GM18861 (cell line): ENCODE results near the gene CLDN20.
"Not testable (repeated sequence)": the region's sequence is repeated elsewhere in the genome, so short reads cannot be mapped to it uniquely, and the experiment has no call there.

Experiments
- ATAC-seq: cut with Tn5 transposase; IDR thresholded peaks from one replicate; pipeline ENCODE4 v1.9.1; 2021; ENCODE audit not compliant: unreplicated experiment

The CLDN20 gene

DNA sequence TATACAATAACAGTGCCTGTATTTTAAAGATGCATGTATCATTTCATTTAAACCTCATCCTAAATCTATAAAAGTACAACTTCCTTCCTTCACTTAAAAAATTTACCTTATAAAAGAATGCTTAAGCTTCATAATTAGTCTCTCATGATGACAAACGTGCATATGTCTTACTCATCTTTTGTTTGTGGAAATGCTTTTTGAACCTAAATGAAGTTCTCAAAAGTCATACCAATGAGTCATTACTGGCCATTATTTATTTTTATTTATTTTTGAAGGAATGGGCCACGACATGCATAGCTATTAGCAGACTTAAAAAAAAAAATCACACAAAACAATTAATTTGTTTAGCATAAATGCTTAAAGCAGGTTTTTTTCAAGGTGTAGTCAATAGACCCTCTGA lies 46.8 kb downstream of the CLDN20 start:
- no peak for ATAC-seq

DNA sequence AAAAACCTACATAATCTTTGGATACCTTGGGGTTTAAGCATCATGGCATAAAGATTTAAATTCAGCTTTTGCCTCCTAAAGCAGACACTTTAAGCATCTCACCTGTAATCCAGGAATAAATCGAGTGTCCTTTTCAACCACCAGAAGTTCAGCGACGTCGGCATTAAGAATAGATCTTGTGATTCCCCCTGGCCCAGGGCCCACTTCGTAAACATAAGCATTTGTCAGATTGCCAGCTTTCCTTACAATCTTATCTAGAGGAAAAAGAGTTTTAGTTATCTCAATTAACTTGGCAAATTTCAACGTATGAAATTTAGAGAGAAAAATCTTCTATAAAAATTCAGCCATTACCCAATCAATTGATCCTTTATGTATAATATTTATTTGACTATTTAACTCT lies 47.3 kb downstream of the CLDN20 start:
- ATAC-seq, result no peak

DNA sequence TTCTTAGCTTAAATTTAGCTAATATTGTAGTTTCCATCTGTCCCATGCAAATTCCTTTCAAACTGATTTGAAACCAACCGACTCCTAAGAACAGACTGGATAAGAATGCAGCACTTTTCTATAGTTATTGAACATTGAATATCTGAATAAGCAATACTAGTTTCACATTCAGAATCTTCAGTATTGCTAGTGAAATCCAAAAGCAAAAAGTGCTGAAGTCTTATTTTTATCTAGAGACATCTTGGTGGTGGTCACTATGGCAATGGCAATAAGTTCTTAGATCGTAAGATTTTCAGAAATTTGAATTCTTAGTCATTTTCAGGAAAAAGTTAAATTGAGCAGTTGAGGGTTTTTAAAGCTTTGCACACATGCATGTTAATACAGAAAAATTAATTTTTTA lies 47.8 kb downstream of the CLDN20 start:
- ATAC-seq, result no peak

DNA sequence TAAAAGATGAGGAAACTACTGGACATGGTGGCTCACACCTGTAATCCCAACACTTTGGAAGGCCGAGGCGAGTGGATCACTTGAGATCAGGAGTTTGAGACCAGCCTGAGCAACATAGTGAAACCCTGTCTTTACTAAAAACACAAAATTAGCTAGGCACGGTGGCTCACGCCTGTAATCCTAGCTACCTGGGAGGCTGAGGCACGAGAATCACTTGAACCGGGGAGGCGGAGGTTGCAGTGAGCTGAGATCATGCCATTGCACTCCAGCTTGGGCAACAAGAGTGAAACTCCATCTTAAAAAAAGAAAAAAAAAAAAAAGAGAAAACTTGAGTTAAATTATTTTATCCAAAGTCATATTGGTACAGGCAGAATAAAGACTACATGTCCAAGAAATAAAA lies 49.1 kb downstream of the CLDN20 start:
- not testable (repeated sequence) for ATAC-seq

DNA sequence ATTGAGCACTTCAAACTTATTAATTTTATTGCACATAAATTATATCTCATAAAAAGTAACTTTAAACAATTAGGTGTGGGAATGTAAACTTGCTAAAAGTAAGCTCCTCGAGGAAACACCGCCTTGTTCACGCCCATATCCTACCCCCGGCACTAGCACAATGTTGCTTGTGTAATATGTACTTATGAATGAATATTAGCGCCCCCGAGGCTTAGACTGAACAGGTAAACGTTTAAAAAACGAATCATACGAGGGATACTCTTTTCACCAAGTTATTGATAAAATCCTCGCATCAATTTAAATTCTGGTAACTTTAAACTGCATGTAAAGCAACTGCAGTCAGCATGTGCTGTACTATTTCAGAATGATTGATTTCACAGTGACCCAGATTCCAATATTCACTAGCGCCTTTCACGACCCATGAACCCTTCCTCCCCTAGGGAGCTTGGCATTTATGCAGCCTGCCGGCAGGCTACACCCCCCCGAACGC lies 49.8 kb downstream of the CLDN20 start:
- ATAC-seq, result peak; percentile 0

DNA sequence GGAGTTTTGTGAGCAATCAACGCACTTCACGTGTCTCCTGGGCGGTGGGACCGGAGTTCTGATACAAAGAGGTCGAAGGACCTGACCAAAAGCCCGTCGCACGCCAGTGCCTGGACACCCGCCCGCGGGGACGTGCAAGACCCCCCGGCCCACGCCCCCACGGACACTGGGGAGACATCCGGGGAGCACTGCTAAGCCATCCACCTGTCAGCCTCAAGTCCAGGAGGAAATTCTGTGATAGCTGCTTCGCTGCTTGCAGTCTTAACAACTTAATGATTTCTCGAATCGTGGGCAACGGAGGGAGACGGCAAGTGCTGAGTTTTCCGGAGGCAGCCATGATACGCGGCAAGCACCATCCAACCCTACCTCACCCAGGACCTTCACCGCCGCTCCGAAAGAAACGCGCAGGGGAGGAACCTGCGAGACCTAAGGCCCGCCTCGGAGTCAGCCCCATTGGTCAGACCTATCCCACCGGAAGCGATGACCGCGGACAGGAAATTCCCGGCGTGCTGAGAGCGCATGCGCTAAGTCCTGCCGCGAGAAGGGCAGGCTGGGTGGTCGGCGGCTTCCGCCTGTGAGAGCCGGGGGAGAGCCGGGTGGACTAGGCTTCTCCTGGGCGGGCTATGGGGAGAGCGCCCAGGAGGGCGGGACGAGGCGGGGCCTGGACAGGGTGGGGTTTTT lies 50.4 kb downstream of the CLDN20 start, which contains the start of gene TFB1M:
TFB1M (minus strand) TSS at position 393 of the 681 bp plus-strand sequence; CDS start at position 337, 56 bp downstream.
- ATAC-seq, result peak; percentile 89

DNA sequence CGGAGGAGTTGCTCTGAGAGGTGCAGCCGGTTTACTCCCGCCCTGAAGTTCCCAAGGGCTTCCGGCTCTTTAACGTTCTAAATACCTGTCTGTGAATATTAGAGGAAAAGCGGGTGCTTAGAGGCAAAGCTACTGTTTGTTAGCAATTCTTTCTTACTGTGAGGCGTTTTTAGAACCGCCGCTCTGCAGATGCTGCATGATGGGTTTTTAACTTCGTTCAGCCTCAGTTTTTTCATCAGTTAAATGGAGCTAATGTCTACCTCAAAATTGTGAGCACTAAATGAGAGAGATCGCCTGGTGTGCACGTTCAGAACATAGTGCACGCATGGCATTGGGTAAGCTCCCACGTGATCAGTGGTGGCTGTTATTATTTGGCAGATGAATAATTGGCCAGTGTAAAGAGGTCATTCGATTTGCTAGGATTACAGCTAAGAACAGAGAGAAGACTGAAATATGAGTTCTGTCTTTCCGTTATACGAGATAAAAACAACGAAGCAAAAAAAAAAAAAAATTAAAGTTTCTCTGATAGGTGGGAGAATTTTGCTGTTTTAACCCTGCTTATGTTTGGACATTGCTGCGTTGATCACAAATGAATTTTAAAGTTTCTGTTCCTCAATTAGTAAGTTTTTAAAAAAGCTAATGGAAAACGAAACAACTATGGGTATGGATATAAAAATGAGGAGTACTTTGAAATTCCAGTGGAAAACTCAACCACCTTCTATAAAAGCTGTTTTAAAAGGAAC lies 51.1 kb downstream of the CLDN20 start:
- ATAC-seq, result peak; percentile 58

DNA sequence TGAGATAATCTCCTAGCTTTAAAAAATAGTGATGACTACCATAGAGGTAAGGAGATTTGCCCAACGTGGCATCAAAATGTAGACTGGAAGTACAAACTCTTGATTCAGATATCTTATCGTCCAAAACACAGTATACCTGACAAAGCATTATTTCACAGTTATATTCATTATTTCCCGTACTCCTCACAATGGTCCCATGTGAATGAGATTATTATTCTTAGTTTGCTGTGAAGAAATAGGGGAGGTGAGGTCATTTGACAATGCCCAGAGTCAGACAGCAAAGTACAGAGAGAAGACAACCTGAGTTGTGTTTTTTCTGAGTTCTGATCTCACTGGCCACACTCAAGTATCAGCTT lies 51.7 kb downstream of the CLDN20 start:
- ATAC-seq, result no peak

DNA sequence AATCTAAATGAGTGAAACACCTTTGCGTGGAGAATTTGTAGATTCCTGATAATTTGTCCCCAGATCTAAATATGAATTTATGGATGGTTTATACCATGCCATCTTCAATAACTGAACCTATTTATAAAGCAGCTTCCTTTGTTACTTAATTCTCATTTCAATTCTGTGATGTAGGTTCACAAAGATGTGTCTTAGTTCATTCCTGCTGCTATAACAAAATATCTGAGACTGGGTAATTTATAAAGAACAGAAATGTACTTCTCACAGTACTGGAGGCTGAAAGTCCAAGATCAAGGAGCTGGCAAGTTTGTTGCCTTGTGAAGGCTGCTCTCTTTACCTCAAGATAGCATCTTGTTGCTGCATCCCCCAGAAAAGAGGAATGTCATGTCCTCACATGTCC lies 52.6 kb downstream of the CLDN20 start:
- no peak for ATAC-seq

DNA sequence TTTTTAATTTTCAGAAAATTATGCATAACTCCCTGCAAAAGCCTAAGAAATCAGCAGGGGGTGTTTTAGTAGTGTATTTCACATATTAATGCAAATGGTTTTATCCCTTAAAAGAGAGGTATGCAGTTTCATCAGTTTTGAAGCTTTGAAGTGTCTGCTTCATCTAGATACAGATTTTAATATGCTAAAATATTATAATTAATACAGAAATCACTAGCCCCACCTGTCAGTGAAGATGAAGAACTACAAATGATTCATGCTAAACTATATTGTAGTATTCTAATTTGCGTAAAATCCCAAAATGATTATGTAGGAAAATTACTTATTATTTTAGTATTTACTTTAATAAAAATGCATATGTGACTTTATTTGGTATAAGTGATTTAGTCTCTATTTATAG lies 53.4 kb downstream of the CLDN20 start:
- ATAC-seq, result no peak

DNA sequence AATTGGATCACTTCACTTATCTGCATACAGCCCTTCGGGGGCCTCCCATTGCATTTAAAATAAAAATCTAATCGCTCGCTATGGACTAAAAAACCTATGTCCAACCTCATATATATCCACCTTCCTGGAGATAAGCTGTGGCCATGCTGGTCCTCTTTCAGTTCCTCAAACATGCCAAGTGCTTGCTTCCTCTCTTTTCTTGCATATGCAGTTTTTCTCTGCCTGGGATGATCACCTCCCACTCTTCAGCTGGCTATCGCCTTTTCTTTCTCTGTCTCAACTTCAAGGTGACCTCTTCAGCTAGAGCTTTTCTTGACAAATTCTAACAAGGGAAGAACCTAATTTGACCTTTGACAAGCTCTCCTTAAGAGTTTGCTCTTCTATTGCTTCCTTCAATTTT lies 56.1 kb downstream of the CLDN20 start:
- no peak for ATAC-seq

DNA sequence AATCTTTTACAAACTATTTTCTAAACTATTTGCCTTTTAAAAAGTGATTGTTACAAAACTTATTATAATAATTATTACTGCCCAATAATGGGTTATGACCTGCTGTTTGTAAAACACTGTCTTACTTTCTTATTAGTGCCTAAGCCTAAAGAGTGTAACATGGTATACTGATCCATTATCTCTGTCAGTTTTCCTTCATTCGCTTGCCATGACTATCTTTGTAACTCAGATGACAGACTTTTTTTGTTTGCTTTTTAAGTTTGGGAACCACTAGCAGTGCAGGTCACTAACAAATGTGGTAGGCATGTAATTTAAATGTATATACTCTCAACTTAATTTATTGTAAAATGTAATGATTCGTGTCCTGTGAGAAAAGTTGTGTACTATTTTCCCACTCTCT lies 60.4 kb downstream of the CLDN20 start:
- no peak for ATAC-seq

DNA sequence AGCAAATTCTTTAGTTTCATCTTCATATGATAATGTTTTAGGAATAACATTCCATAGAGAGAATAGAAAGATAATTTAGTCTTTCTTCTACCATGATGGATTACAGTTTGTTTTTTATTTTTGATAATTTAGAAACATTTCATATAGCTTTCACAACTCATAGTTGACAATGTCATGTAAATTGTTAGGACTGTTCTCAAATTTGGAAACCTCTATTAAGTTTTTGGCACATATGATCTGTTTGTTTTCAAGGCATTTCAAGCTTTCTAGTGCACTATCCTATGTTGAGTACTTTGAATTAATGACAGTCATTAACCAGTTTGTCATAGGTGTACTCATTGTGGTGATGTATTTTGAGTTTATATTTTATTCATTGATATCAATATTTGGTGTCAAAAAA lies 61.2 kb downstream of the CLDN20 start:
- ATAC-seq, result no peak

DNA sequence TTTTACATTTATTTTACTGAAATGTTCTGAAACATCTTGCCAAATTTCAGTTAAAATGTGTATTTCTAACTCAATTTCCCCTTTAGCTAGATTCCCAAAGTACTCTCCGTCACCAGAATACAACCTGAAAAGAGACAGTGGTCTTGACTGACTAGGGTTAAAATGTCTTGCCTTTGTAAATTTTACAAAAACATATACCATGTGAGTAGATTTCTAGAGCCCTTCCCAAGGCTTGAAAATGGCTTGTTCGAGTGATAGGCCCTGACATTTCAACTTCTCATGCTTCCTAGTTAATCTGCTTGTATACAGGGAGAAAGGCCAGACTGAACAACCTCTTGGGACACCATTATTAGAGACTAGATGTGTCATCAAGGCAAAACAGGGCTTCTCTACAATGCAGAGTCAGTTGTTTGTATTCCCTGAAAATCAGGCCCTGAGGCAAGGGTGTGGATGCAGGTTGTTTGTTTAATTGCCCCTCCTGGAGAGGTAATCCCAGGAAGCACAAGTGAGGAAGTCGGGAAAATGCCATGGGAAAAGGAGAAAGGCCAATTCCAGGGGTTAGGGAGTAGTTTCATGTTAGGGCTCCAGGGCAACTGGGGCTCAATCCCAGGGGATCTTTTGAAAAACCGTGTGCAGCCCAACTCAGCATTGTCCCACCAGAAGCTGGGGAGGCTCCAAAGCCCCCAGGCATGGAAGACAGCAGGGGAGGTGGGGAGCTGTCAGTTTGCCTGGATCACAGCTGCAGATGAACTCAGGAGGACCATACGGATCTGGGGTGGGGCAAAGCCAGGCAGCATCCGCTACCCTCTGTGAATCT lies 62.1 kb downstream of the CLDN20 start:
- no peak for ATAC-seq
